ENCODE measurements around the gene MAGEC1.

Gene MAGEC1

GRCh38 chrX:141894733-141895132, 9.0 kb upstream of the MAGEC1 start:
- no peak overlapping the region for H2BK12ac ChIP-seq (ENCODE audit: low read length in 2 of 2)
- no peak overlapping the region for H2AK5ac ChIP-seq (ENCODE audit: low read length, severe bottlenecking)
- H3K14ac ChIP-seq (ENCODE audit: low read length in 2 of 2), result no peak overlapping the region
- no peaks in the 10 kb centered on the region for H3K4me1 ChIP-seq (ENCODE audit: control insufficient read depth, insufficient read depth, low read depth, low read length)
- no peaks in the 10 kb centered on the region for H3K36me3 ChIP-seq (ENCODE audit: control insufficient read depth in 1 of 2, insufficient read depth in 2 of 2, low read depth in 1 of 2, low read length in 2 of 2)
- H4K91ac ChIP-seq (ENCODE audit: low read length), result no peak overlapping the region
- H2BK120ac ChIP-seq (ENCODE audit: low read depth, low read length), result no peak overlapping the region
- H2BK5ac ChIP-seq (ENCODE audit: low read depth, low read length, poor library complexity, severe bottlenecking), result no peak overlapping the region
- H3K4me2 ChIP-seq (ENCODE audit: low read length, poor library complexity, severe bottlenecking), result no peak overlapping the region
- no peak overlapping the region for H4K8ac ChIP-seq (ENCODE audit: low read length)
- no peak overlapping the region for H3K18ac ChIP-seq (ENCODE audit: low read depth in 1 of 2, low read length in 2 of 2)
- WGBS, result 73% methylated on average over 7 of the region's 7 CpGs
- DNase-seq, result no peak
- no peaks in the 10 kb centered on the region for H3K27me3 ChIP-seq (ENCODE audit: control insufficient read depth in 1 of 2, insufficient read depth in 1 of 2, low read length in 2 of 2)
- H3K9me3 ChIP-seq (ENCODE audit: control insufficient read depth, low read length), result no peaks in the 10 kb centered on the region
- H3K79me1 ChIP-seq (replicated peaks; ENCODE audit: low read length, poor library complexity, severe bottlenecking), result no peaks in the 10 kb centered on the region
- H3K4me3 ChIP-seq (ENCODE audit: insufficient read depth in 1 of 2, low read depth in 1 of 2, low read length in 2 of 2), result no peak overlapping the region
- H2AFZ ChIP-seq (ENCODE audit: low read depth, low read length), result no peak overlapping the region
- no peak overlapping the region for H3K27ac ChIP-seq (ENCODE audit: low read length, poor library complexity, severe bottlenecking)
- no peak overlapping the region for H3K9ac ChIP-seq (ENCODE audit: low read length)
- H3K4ac ChIP-seq (ENCODE audit: low read depth in 1 of 2, low read length in 2 of 2), result no peak overlapping the region
- no peak overlapping the region for H3K23ac ChIP-seq (ENCODE audit: low read length in 2 of 2)
- no peak overlapping the region for H2BK15ac ChIP-seq (ENCODE audit: low read depth, poor library complexity, severe bottlenecking)

GRCh38 chrX:141897690-141898089, 6.0 kb upstream of the MAGEC1 start:
- Histone ChIP-seq H3K4me2 (ENCODE audit: low read length, poor library complexity, severe bottlenecking) (no peak overlapping the region), H4K8ac (ENCODE audit: low read length) (no peak overlapping the region), H2AFZ (ENCODE audit: low read depth, low read length) (no peak overlapping the region), H3K14ac (ENCODE audit: low read length in 2 of 2) (no peak overlapping the region), H2AK5ac (ENCODE audit: low read length, severe bottlenecking) (no peak overlapping the region), H3K18ac (ENCODE audit: low read depth in 1 of 2, low read length in 2 of 2) (no peak overlapping the region), H3K79me1 (replicated peaks; ENCODE audit: low read length, poor library complexity, severe bottlenecking) (no peaks in the 10 kb centered on the region), H3K4me1 (ENCODE audit: control insufficient read depth, insufficient read depth, low read depth, low read length) (no peaks in the 10 kb centered on the region), H3K9ac (ENCODE audit: low read length) (no peak overlapping the region), H2BK12ac (ENCODE audit: low read length in 2 of 2) (no peak overlapping the region), H2BK5ac (ENCODE audit: low read depth, low read length, poor library complexity, severe bottlenecking) (no peak overlapping the region), H3K4ac (ENCODE audit: low read depth in 1 of 2, low read length in 2 of 2) (no peak overlapping the region), H3K27ac (ENCODE audit: low read length, poor library complexity, severe bottlenecking) (no peak overlapping the region), H3K36me3 (ENCODE audit: control insufficient read depth in 1 of 2, insufficient read depth in 2 of 2, low read depth in 1 of 2, low read length in 2 of 2) (no peaks in the 10 kb centered on the region), H3K27me3 (ENCODE audit: control insufficient read depth in 1 of 2, insufficient read depth in 1 of 2, low read length in 2 of 2) (no peaks in the 10 kb centered on the region), H2BK15ac (ENCODE audit: low read depth, poor library complexity, severe bottlenecking) (no peak overlapping the region), H3K23ac (ENCODE audit: low read length in 2 of 2) (no peak overlapping the region), H3K4me3 (ENCODE audit: insufficient read depth in 1 of 2, low read depth in 1 of 2, low read length in 2 of 2) (no peak overlapping the region), H4K91ac (ENCODE audit: low read length) (no peak overlapping the region), H2BK120ac (ENCODE audit: low read depth, low read length) (no peak overlapping the region), H3K9me3 (ENCODE audit: control insufficient read depth, low read length) (no peaks in the 10 kb centered on the region)
- DNase-seq, result no peak
- no CpG with 5 or more reads among the region's 2 CpGs for WGBS

DNA sequence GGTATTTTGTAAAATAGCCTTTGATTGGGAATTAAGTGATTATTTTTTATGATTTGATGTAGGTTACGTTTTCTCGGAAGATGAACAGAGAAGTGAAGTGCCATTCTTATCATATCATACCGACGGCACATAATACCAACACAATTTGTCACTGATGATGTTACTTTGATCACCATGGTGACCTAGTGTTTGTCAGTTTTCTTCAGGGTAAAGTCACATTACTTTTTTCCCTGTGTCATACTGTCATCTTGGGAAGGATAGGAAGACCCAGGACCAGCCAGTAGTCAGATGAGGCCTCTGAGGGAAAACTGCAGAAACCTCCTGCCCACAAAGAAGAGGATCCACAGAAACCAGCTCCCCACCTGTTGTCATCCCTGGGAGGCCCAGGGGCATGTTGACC, 1.3 kb upstream of the MAGEC1 start:
- no peak overlapping the region for H3K23ac ChIP-seq (ENCODE audit: low read length in 2 of 2)
- no peaks in the 10 kb centered on the region for H3K4me1 ChIP-seq (ENCODE audit: control insufficient read depth, insufficient read depth, low read depth, low read length)
- no peak overlapping the region for H3K4me3 ChIP-seq (ENCODE audit: insufficient read depth in 1 of 2, low read depth in 1 of 2, low read length in 2 of 2)
- no peak overlapping the region for H2AFZ ChIP-seq (ENCODE audit: low read depth, low read length)
- H2BK15ac ChIP-seq (ENCODE audit: low read depth, poor library complexity, severe bottlenecking), result no peak overlapping the region
- H3K27me3 ChIP-seq (ENCODE audit: control insufficient read depth in 1 of 2, insufficient read depth in 1 of 2, low read length in 2 of 2), result no peaks in the 10 kb centered on the region
- no CpG with 5 or more reads among the region's 4 CpGs for WGBS
- H2BK5ac ChIP-seq (ENCODE audit: low read depth, low read length, poor library complexity, severe bottlenecking), result no peak overlapping the region
- H3K27ac ChIP-seq (ENCODE audit: low read length, poor library complexity, severe bottlenecking), result no peak overlapping the region
- H3K9ac ChIP-seq (ENCODE audit: low read length), result no peak overlapping the region
- no peak overlapping the region for H4K8ac ChIP-seq (ENCODE audit: low read length)
- H2BK12ac ChIP-seq (ENCODE audit: low read length in 2 of 2), result no peak overlapping the region
- no peak overlapping the region for H3K14ac ChIP-seq (ENCODE audit: low read length in 2 of 2)
- no peak overlapping the region for H3K4me2 ChIP-seq (ENCODE audit: low read length, poor library complexity, severe bottlenecking)
- no peaks in the 10 kb centered on the region for H3K36me3 ChIP-seq (ENCODE audit: control insufficient read depth in 1 of 2, insufficient read depth in 2 of 2, low read depth in 1 of 2, low read length in 2 of 2)
- no peak overlapping the region for H2BK120ac ChIP-seq (ENCODE audit: low read depth, low read length)
- H3K9me3 ChIP-seq (ENCODE audit: control insufficient read depth, low read length), result peaks cover 6% of the 10 kb centered on the region
- no peak overlapping the region for H3K4ac ChIP-seq (ENCODE audit: low read depth in 1 of 2, low read length in 2 of 2)
- H4K91ac ChIP-seq (ENCODE audit: low read length), result no peak overlapping the region
- H3K18ac ChIP-seq (ENCODE audit: low read depth in 1 of 2, low read length in 2 of 2), result no peak overlapping the region
- no peak for DNase-seq
- no peaks in the 10 kb centered on the region for H3K79me1 ChIP-seq (replicated peaks; ENCODE audit: low read length, poor library complexity, severe bottlenecking)
- H2AK5ac ChIP-seq (ENCODE audit: low read length, severe bottlenecking), result no peak overlapping the region

DNA sequence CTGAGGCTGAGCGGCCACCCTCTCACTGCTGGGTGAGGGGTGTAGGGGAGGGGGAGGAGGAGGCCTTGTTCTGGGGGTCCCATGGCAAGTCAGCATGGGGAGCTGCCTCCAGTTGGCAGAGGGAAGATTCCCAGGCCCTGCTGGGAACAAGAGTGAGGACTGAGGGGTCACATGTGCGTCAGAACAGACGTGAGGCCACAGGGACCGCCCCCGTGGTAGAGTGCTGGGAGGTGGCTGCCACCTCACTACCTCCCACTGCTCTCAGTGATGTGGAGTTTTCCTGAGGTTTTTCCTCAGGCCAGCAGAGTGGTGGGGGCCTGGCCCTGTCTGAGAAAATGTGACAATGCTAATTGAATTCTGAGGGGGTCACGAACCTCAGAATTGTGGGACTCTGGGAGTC, 568 bp downstream of the MAGEC1 start:
- no peak overlapping the region for H2BK12ac ChIP-seq (ENCODE audit: low read length in 2 of 2)
- no peak overlapping the region for H3K27ac ChIP-seq (ENCODE audit: low read length, poor library complexity, severe bottlenecking)
- H3K4me1 ChIP-seq (ENCODE audit: control insufficient read depth, insufficient read depth, low read depth, low read length), result no peaks in the 10 kb centered on the region
- no peak for DNase-seq
- no peak overlapping the region for H4K8ac ChIP-seq (ENCODE audit: low read length)
- H4K91ac ChIP-seq (ENCODE audit: low read length), result no peak overlapping the region
- no peak overlapping the region for H2BK120ac ChIP-seq (ENCODE audit: low read depth, low read length)
- H3K4me3 ChIP-seq (ENCODE audit: insufficient read depth in 1 of 2, low read depth in 1 of 2, low read length in 2 of 2), result no peak overlapping the region
- H3K9me3 ChIP-seq (ENCODE audit: control insufficient read depth, low read length), result peaks cover 15% of the 10 kb centered on the region
- H3K4ac ChIP-seq (ENCODE audit: low read depth in 1 of 2, low read length in 2 of 2), result no peak overlapping the region
- no peaks in the 10 kb centered on the region for H3K79me1 ChIP-seq (replicated peaks; ENCODE audit: low read length, poor library complexity, severe bottlenecking)
- H2AK5ac ChIP-seq (ENCODE audit: low read length, severe bottlenecking), result no peak overlapping the region
- no peak overlapping the region for H2BK5ac ChIP-seq (ENCODE audit: low read depth, low read length, poor library complexity, severe bottlenecking)
- H3K4me2 ChIP-seq (ENCODE audit: low read length, poor library complexity, severe bottlenecking), result no peak overlapping the region
- H3K27me3 ChIP-seq (ENCODE audit: control insufficient read depth in 1 of 2, insufficient read depth in 1 of 2, low read length in 2 of 2), result no peaks in the 10 kb centered on the region
- no peak overlapping the region for H3K14ac ChIP-seq (ENCODE audit: low read length in 2 of 2)
- H3K23ac ChIP-seq (ENCODE audit: low read length in 2 of 2), result no peak overlapping the region
- no peaks in the 10 kb centered on the region for H3K36me3 ChIP-seq (ENCODE audit: control insufficient read depth in 1 of 2, insufficient read depth in 2 of 2, low read depth in 1 of 2, low read length in 2 of 2)
- no peak overlapping the region for H3K18ac ChIP-seq (ENCODE audit: low read depth in 1 of 2, low read length in 2 of 2)
- no peak overlapping the region for H3K9ac ChIP-seq (ENCODE audit: low read length)
- 71% methylated on average over 2 of the region's 6 CpGs for WGBS
- no peak overlapping the region for H2BK15ac ChIP-seq (ENCODE audit: low read depth, poor library complexity, severe bottlenecking)
- no peak overlapping the region for H2AFZ ChIP-seq (ENCODE audit: low read depth, low read length)

All from mesenchymal stem cell (in vitro differentiated cells and primary cell).